OCI-LY1 (cell line): ENCODE data around the gene SHKBP1.

Experiments used
- H2AFZ ChIP-seq: fragments of 200-600 bp; sonication (generic), shearing (Covaris generic); 2 replicates; pipeline ENCODE4 v1.6.0; 2014; ENCODE audit warnings: antibody characterized with exemption, mild to moderate bottlenecking, low read length
- H3F3A ChIP-seq: fragments of 200-600 bp; sonication (generic), shearing (Covaris generic); 2 replicates; pipeline ENCODE4 v1.6.0; 2014; ENCODE audit warnings: mild to moderate bottlenecking, antibody characterized with exemption, low read length, moderate library complexity; ENCODE audit not compliant: insufficient read depth
- H3K27ac ChIP-seq: fragments of 200-600 bp; sonication (generic); 2 replicates; pipeline ENCODE4 v1.5.1; 2014; ENCODE audit warnings: low read length, mixed run types, mild to moderate bottlenecking, low read depth; ENCODE audit not compliant: poor library complexity, severe bottlenecking
- H3K27me3 ChIP-seq: fragments of 200-600 bp; sonication (generic); 2 replicates; pipeline ENCODE4 v1.6.0; 2014; ENCODE audit warnings: antibody characterized with exemption, mild to moderate bottlenecking, low read length, moderate library complexity; ENCODE audit not compliant: insufficient read depth
- H3K36me3 ChIP-seq: fragments of 200-600 bp; sonication (generic); 2 replicates; pipeline ENCODE4 v1.6.1; 2014; ENCODE audit warnings: mild to moderate bottlenecking, antibody characterized with exemption, low read length, moderate library complexity, mixed read lengths; ENCODE audit not compliant: insufficient read depth
- H3K4me1 ChIP-seq: fragments of 200-600 bp; sonication (generic); 2 replicates; pipeline ENCODE4 v1.5.1; 2014; ENCODE audit warnings: mild to moderate bottlenecking, low read length, moderate library complexity; ENCODE audit not compliant: insufficient read depth, severe bottlenecking
- H3K4me2 ChIP-seq: fragments of 200-600 bp; sonication (generic), shearing (Covaris generic); 2 replicates; pipeline ENCODE4 v1.6.1; 2014; ENCODE audit warnings: low read length
- H3K4me3 ChIP-seq: fragments of 200-600 bp; sonication (generic); 2 replicates; pipeline ENCODE4 v1.5.1; 2014; ENCODE audit warnings: low read length, low read depth, mild to moderate bottlenecking, mixed read lengths; ENCODE audit not compliant: poor library complexity, severe bottlenecking
- H3K79me2 ChIP-seq: fragments of 200-600 bp; shearing (Covaris generic); 2 replicates; pipeline ENCODE4 v1.6.1; 2016; ENCODE audit warnings: mixed run types, low read length, mixed read lengths; ENCODE audit not compliant: insufficient read depth
- H3K9ac ChIP-seq: fragments of 200-600 bp; sonication (generic), shearing (Covaris generic); 2 replicates; pipeline ENCODE4 v1.6.1; 2014; ENCODE audit warnings: mild to moderate bottlenecking, low read length, mixed read lengths
- H3K9me2 ChIP-seq: fragments of 200-600 bp; sonication (generic), shearing (Covaris generic); 2 replicates; pipeline ENCODE4 v1.6.1; 2014; ENCODE audit warnings: low read depth, mild to moderate bottlenecking, low read length, mixed read lengths
- H3K9me3 ChIP-seq: fragments of 200-600 bp; shearing (Covaris generic); 2 replicates; pipeline ENCODE4 v1.6.1; 2014; ENCODE audit warnings: low read length, mixed read lengths
- H4K20me1 ChIP-seq: fragments of 200-600 bp; sonication (generic), shearing (Covaris generic); 2 replicates; pipeline ENCODE4 v1.6.0; 2016; ENCODE audit warnings: mild to moderate bottlenecking, low read length; ENCODE audit not compliant: insufficient read depth
- EZH2 ChIP-seq: fragments of 200-600 bp; sonication (generic), shearing (Covaris generic); IDR thresholded peaks from 2 replicates; pipeline ENCODE4 v1.8.0; 2017; ENCODE audit warnings: borderline replicate concordance, mixed run types, mild to moderate bottlenecking, antibody characterized with exemption, low read length, moderate library complexity, mixed read lengths
- TF ChIP-seq, protein P1 (sequence below): fragments of 200-600 bp; sonication (generic), shearing (Covaris generic); IDR thresholded peaks from 2 replicates; pipeline ENCODE4 v1.5.1; 2017; ENCODE audit warnings: mild to moderate bottlenecking, antibody characterized with exemption, low read length, moderate library complexity, mixed read lengths

The SHKBP1 gene

GRCh38 chr19:40619333-40620160, 42.9 kb downstream of the SHKBP1 start:
- Histone ChIP-seq H3K27me3 (no peaks in the 10 kb centered on the region), H3K79me2 (no peaks in the 10 kb centered on the region), H3K36me3 (peaks cover 69% of the 10 kb centered on the region), H3K4me1 (peaks cover 8% of the 10 kb centered on the region), H2AFZ (no peak overlapping the region), H4K20me1 (no peaks in the 10 kb centered on the region), H3K4me3 (no peak overlapping the region), H3K9me2 (no peaks in the 10 kb centered on the region), H3K27ac (no peak overlapping the region), H3K9ac (no peak overlapping the region), H3K9me3 (no peaks in the 10 kb centered on the region), H3F3A (no peaks in the 10 kb centered on the region), H3K4me2 (no peak overlapping the region)
- no peak for TF ChIP-seq EZH2
- TF ChIP-seq, protein P1, sequence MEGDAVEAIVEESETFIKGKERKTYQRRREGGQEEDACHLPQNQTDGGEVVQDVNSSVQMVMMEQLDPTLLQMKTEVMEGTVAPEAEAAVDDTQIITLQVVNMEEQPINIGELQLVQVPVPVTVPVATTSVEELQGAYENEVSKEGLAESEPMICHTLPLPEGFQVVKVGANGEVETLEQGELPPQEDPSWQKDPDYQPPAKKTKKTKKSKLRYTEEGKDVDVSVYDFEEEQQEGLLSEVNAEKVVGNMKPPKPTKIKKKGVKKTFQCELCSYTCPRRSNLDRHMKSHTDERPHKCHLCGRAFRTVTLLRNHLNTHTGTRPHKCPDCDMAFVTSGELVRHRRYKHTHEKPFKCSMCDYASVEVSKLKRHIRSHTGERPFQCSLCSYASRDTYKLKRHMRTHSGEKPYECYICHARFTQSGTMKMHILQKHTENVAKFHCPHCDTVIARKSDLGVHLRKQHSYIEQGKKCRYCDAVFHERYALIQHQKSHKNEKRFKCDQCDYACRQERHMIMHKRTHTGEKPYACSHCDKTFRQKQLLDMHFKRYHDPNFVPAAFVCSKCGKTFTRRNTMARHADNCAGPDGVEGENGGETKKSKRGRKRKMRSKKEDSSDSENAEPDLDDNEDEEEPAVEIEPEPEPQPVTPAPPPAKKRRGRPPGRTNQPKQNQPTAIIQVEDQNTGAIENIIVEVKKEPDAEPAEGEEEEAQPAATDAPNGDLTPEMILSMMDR, result no peak

- Histone ChIP-seq H4K20me1 (no peaks in the 10 kb centered on the region), H3K4me3 (no peak overlapping the region), H3F3A (no peaks in the 10 kb centered on the region), H3K27me3 (no peaks in the 10 kb centered on the region), H2AFZ (no peak overlapping the region), H3K9ac (no peak overlapping the region), H3K9me2 (no peaks in the 10 kb centered on the region), H3K9me3 (no peaks in the 10 kb centered on the region), H3K4me1 (peaks cover 2% of the 10 kb centered on the region), H3K36me3 (peaks cover 72% of the 10 kb centered on the region), H3K79me2 (no peaks in the 10 kb centered on the region), H3K27ac (no peak overlapping the region), H3K4me2 (no peak overlapping the region)
- TF ChIP-seq, protein P1, result no peak
- TF ChIP-seq EZH2, result no peak
Observed at GRCh38 chr19:40620161-40620485, 43.5 kb downstream of the SHKBP1 start.

- no peaks in the 10 kb centered on the region for H3K27me3 ChIP-seq
- H3K4me1 ChIP-seq, result no peaks in the 10 kb centered on the region
- no peaks in the 10 kb centered on the region for H3K9me2 ChIP-seq
- H3K79me2 ChIP-seq, result no peaks in the 10 kb centered on the region
- no peaks in the 10 kb centered on the region for H3K9me3 ChIP-seq
- H3K27ac ChIP-seq, result no peak overlapping the region
- no peaks in the 10 kb centered on the region for H3F3A ChIP-seq
- no peak overlapping the region for H3K9ac ChIP-seq
- TF ChIP-seq EZH2, result no peak
- TF ChIP-seq, protein P1, result no peak
- no peak overlapping the region for H2AFZ ChIP-seq
- H3K4me2 ChIP-seq, result no peak overlapping the region
- H4K20me1 ChIP-seq, result no peaks in the 10 kb centered on the region
- peaks cover 74% of the 10 kb centered on the region for H3K36me3 ChIP-seq
- no peak overlapping the region for H3K4me3 ChIP-seq
Observed at GRCh38 chr19:40621283-40621682, 44.6 kb downstream of the SHKBP1 start.
